HepG2 (cell line): ENCODE results near the gene KCNAB2. TPM values are rescaled to one million over a fixed set of nuclear protein-coding genes. Genes with fewer than 3 reads are reported as not detected.

Experiments used
- ASH2L ChIP-seq: fragments of 300-600, 200-600 bp; sonication (generic); IDR thresholded peaks from 2 replicates; pipeline ENCODE4 v1.7.0; 2017; ENCODE audit warnings: low read depth, mild to moderate bottlenecking, moderate library complexity, mixed read lengths, low read length; ENCODE audit not compliant: insufficient read length
- DMAP1 ChIP-seq: IDR thresholded peaks from 2 replicates; pipeline ENCODE4 v1.6.1; 2016
- ELF1 ChIP-seq: sonication (generic); formaldehyde crosslinking; IDR thresholded peaks from 2 replicates; pipeline ENCODE4 v1.4.0; 2020; ENCODE audit warnings: missing genetic modification reagents
- GLMP ChIP-seq: sonication (generic); formaldehyde crosslinking; IDR thresholded peaks from 2 replicates; pipeline ENCODE4 v1.9.0; 2021; ENCODE audit warnings: missing genetic modification reagents, mild to moderate bottlenecking, borderline replicate concordance
- MXD3 ChIP-seq: IDR thresholded peaks from 2 replicates; pipeline ENCODE4 v1.6.1; 2016; ENCODE audit warnings: mild to moderate bottlenecking, missing biosample characterization, missing genetic modification reagents
- NFE2L1 ChIP-seq: sonication (generic); formaldehyde crosslinking; IDR thresholded peaks from 2 replicates; pipeline ENCODE4 v1.4.0; 2020; ENCODE audit warnings: missing genetic modification reagents, mild to moderate bottlenecking, borderline replicate concordance
- PBX2 ChIP-seq: IDR thresholded peaks from 2 replicates; pipeline ENCODE4 v1.6.1; 2016; ENCODE audit warnings: control low read depth
- SOX13 ChIP-seq, 3 experiments: fragments of 450-650 bp in 1 of 3; sonication (generic) in 1 of 3; formaldehyde crosslinking in 1 of 3; IDR thresholded peaks in 2 of 3; conservative IDR thresholded peaks in 1 of 3; 2 replicates each; pipeline versions ENCODE4 v1.5.0 to v1.6.1; 2016 to 2020; ENCODE audit warnings: antibody characterized with exemption in 1 of 3, mild to moderate bottlenecking in 1 of 3, missing compliant biosample characterization in 1 of 3, missing genetic modification reagents in 1 of 3, moderate library complexity in 1 of 3
- TBX2 ChIP-seq: sonication (generic); formaldehyde crosslinking; IDR thresholded peaks from 2 replicates; pipeline ENCODE4 v1.5.0; 2020; ENCODE audit warnings: missing genetic modification reagents, mild to moderate bottlenecking, borderline replicate concordance
- ZNF234 ChIP-seq: sonication (generic); formaldehyde crosslinking; conservative IDR thresholded peaks from 2 replicates; pipeline ENCODE4 v1.5.1; 2020; ENCODE audit warnings: mild to moderate bottlenecking, missing genetic modification reagents
- ZNF235 ChIP-seq: sonication (generic); formaldehyde crosslinking; IDR thresholded peaks from 2 replicates; pipeline ENCODE4 v1.8.1; 2023; ENCODE audit warnings: mild to moderate bottlenecking, missing genetic modification reagents, borderline replicate concordance
- ZNF24 ChIP-seq: fragments of 450-650 bp; IDR thresholded peaks from 2 replicates; pipeline ENCODE4 v1.6.1; 2017; ENCODE audit warnings: antibody characterized with exemption, mild to moderate bottlenecking
- ZNF318 ChIP-seq: sonication (generic); formaldehyde crosslinking; IDR thresholded peaks from 2 replicates; pipeline ENCODE4 v1.4.0; 2020; ENCODE audit warnings: mild to moderate bottlenecking, missing genetic modification reagents
- ZNF580 ChIP-seq: IDR thresholded peaks from 2 replicates; pipeline ENCODE4 v1.6.1; 2016; ENCODE audit warnings: low read depth, borderline replicate concordance
- ZNF782 ChIP-seq: sonication (generic); formaldehyde crosslinking; IDR thresholded peaks from 2 replicates; pipeline ENCODE4 v1.4.0; 2020; ENCODE audit warnings: missing genetic modification reagents, mild to moderate bottlenecking, borderline replicate concordance
- ZNF816 ChIP-seq: sonication (generic); formaldehyde crosslinking; IDR thresholded peaks from 2 replicates; pipeline ENCODE4 v1.8.0; 2022; ENCODE audit warnings: missing genetic modification reagents, mild to moderate bottlenecking, borderline replicate concordance
- ZNF891 ChIP-seq: sonication (generic); formaldehyde crosslinking; IDR thresholded peaks from 2 replicates; pipeline ENCODE4 v1.5.0; 2020; ENCODE audit warnings: mild to moderate bottlenecking, missing genetic modification reagents
- polyA plus RNA-seq, 8 experiments: library from polyadenylated mRNA; depleted of rRNA in 3 of 8; stranded (reverse) in 7 of 8; unstranded in 1 of 8; fragments of >200 nt; fragmentation: Illumina TruSeq in 4 of 8; extraction: Trizol in 4 of 8; gene quantifications; 2 replicates each; pipeline versions ENCODE4 v1.2.1 to v1.2.3, GENCODE V29; 2011 to 2016; ENCODE audit warnings: low read depth in 4 of 8, missing spikeins in 1 of 8, mixed read lengths in 1 of 8; ENCODE audit not compliant: insufficient read depth in 1 of 8
- total RNA-seq, 5 experiments: library from RNA; depleted of rRNA; stranded (reverse); fragments of >200 nt; fragmentation: Illumina TruSeq; extraction: Trizol; gene quantifications; 2 replicates each; pipeline ENCODE4 v1.2.3, GENCODE V29; 2016; ENCODE audit warnings: low read depth in 1 of 5

Gene KCNAB2
- total and polyA plus RNA-seq, 2 of the 13 experiments (the other 11 are each of a cell fraction or from before 2014, with no cell fraction given) = 6.2 to 8.8 TPM

- TF ChIP-seq TBX2 (CRISPR knock-in tag) = 0 out of 2 replicates have a peak, but pooled peaks have one; percentile 27
- TF ChIP-seq ZNF891 (CRISPR knock-in tag) = no peak
- TF ChIP-seq ZNF782 (CRISPR knock-in tag) = 0 out of 2 replicates have a peak, but pooled peaks have one; percentile 30
- no peak; the same call in 1 of the 2 replicates for TF ChIP-seq ZNF816 (CRISPR knock-in tag)
- TF ChIP-seq PBX2 (CRISPR knock-in tag) = no peak
- TF ChIP-seq ZNF318 (CRISPR knock-in tag) = no peak
- TF ChIP-seq ELF1 (CRISPR knock-in tag) = no peak
- no peak for TF ChIP-seq DMAP1 (CRISPR knock-in tag)
- TF ChIP-seq MXD3 (CRISPR knock-in tag) = no peak
- no peak for TF ChIP-seq ZNF234 (CRISPR knock-in tag)
- no peak for TF ChIP-seq NFE2L1
- TF ChIP-seq SOX13 (IDR thresholded peaks at IDR 0.05) = no peak
- TF ChIP-seq SOX13 (CRISPR knock-in tag; conservative IDR thresholded peaks at IDR 0.05 in 1 of 2, IDR thresholded peaks at IDR 0.05 in 1 of 2) = peak in 1 of 2 experiments; percentile 49; a peak in 2 of 4 replicates
- no peak for TF ChIP-seq GLMP (CRISPR knock-in tag)
- TF ChIP-seq ASH2L = no peak
- 0 out of 2 replicates have a peak, but pooled peaks have one; percentile 49 for TF ChIP-seq ZNF580 (CRISPR knock-in tag)
- TF ChIP-seq ZNF24 = no peak
- TF ChIP-seq ZNF235 (CRISPR knock-in tag) = no peak
Observed at GRCh38 chr1:6052543-6053205, 7.0 kb downstream of the KCNAB2 start (continued).
